SH-SY5Y (cell line): Measurements from ENCODE around the gene TENM4.

Source experiments
- GATA2 ChIP-seq: IDR thresholded peaks from 2 replicates; pipeline ENCODE4 v1.6.1; 2011; ENCODE audit warnings: mild to moderate bottlenecking, low read depth, low read length
- GATA3 ChIP-seq: IDR thresholded peaks from 2 replicates; pipeline ENCODE4 v1.6.1; 2011; ENCODE audit warnings: low read depth, mild to moderate bottlenecking, low read length, moderate library complexity

DNA sequence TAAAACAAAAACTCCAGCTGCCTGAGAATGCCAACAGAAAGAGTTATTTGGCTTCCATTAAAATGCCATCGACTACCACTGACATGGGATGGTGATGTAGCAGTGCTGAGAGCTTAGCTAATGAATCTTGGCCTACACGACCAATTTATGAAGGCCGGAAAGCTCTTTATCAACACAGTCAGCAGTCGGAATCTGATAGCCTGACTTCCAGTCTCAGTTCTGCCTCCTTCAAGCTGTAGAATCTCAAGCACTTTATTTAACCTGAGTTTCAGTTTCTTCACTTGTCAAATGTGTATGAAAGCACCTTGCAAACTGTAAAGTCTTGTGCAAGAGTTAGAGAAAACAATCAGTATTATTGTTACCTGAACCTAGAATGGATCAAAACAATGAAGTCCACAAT is 530.5 kb downstream of the TENM4 start:
- no peak for TF ChIP-seq GATA2
- TF ChIP-seq GATA3: no peak
